Neural crest cell (in vitro differentiated cells): ENCODE data around the gene CSN1S1. TPM values are rescaled to one million over a fixed set of nuclear protein-coding genes. Genes with fewer than 3 reads are reported as not detected.

ENCODE experiments used
- DNase-seq: peaks from one replicate; pipeline ENCODE4 v3.0.0; 2021; ENCODE audit warnings: low read depth, mixed read lengths, low spot score
- H3K27ac Mint-ChIP-seq: one replicate; pipeline ENCODE4 v1.8.0; 2021; ENCODE audit warnings: mild to moderate bottlenecking, mixed read lengths; ENCODE audit not compliant: unreplicated experiment
- H3K27me3 Mint-ChIP-seq: 2 replicates; pipeline ENCODE4 v1.8.0; 2021; ENCODE audit warnings: low read depth, mild to moderate bottlenecking, mixed read lengths
- H3K36me3 Mint-ChIP-seq: 2 replicates; pipeline ENCODE4 v1.8.0; 2021; ENCODE audit warnings: low read depth, mild to moderate bottlenecking, mixed read lengths
- H3K4me1 Mint-ChIP-seq: 2 replicates; pipeline ENCODE4 v1.8.0; 2021; ENCODE audit warnings: mixed read lengths
- H3K4me3 Mint-ChIP-seq: one replicate; pipeline ENCODE4 v1.8.0; 2021; ENCODE audit warnings: mild to moderate bottlenecking, mixed read lengths
- H3K9me3 Mint-ChIP-seq: 2 replicates; pipeline ENCODE4 v1.8.0; 2021; ENCODE audit warnings: mixed read lengths
- total RNA-seq: library from RNA; stranded (reverse); gene quantifications from 2 replicates; pipeline ENCODE4 v1.2.1, GENCODE V29; 2021
- TF ChIP-seq, protein P1 (sequence below): fragments of 200-600 bp; sonication (generic); conservative IDR thresholded peaks from 2 replicates; pipeline ENCODE4 v1.5.0; 2021; ENCODE audit warnings: antibody characterized with exemption, mild to moderate bottlenecking

The CSN1S1 gene
- total RNA-seq, 1 donor from 2014 or later: not detected

DNA sequence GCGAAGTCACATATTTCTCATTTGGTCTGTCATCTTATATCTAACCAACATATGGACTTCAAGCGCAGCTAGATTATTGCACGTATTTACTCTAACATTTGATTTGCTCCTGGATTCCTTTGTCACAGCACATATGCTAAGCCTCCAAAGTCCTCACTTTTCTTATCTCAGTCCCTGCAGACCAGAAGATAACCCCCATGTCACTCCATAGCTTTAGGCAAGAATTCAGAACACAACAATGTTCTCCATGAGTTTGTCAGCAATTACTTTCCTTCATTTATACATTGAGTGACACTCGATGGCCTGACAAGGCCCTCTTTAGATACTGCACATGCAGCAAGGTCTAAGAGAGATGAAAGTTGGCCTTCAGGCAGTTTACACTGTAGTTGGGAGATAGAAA is 60.1 kb downstream of the CSN1S1 start:
- Mint-ChIP-seq H3K27me3 (no peaks in the 10 kb centered on the region), H3K9me3 (no peaks in the 10 kb centered on the region), H3K36me3 (no peaks in the 10 kb centered on the region), H3K4me1 (no peaks in the 10 kb centered on the region), H3K4me3 (no peak overlapping the region), H3K27ac (no peak overlapping the region)
- TF ChIP-seq, protein P1, sequence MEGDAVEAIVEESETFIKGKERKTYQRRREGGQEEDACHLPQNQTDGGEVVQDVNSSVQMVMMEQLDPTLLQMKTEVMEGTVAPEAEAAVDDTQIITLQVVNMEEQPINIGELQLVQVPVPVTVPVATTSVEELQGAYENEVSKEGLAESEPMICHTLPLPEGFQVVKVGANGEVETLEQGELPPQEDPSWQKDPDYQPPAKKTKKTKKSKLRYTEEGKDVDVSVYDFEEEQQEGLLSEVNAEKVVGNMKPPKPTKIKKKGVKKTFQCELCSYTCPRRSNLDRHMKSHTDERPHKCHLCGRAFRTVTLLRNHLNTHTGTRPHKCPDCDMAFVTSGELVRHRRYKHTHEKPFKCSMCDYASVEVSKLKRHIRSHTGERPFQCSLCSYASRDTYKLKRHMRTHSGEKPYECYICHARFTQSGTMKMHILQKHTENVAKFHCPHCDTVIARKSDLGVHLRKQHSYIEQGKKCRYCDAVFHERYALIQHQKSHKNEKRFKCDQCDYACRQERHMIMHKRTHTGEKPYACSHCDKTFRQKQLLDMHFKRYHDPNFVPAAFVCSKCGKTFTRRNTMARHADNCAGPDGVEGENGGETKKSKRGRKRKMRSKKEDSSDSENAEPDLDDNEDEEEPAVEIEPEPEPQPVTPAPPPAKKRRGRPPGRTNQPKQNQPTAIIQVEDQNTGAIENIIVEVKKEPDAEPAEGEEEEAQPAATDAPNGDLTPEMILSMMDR: no peak
- no peak for DNase-seq

DNA sequence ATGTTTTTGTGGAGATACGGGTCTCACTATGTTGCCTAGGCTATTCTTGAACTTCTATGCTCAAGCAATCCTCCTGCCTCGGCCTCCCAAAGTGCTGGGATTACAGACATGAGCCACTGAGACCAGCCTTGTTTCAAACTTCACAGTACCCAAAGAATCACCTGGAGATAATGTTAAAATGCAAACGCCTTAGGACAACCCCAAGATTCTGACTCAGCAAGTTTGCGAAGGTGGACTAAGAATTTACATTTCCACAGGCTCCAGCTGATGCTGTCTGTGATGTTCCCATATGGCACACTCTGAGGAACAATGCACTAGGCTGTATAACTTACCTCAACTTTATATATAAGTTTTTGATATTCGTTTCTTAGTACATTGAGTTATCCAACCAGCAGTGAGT is 63.9 kb downstream of the CSN1S1 start:
- Mint-ChIP-seq H3K4me1 (no peaks in the 10 kb centered on the region), H3K27ac (no peak overlapping the region), H3K9me3 (no peaks in the 10 kb centered on the region), H3K4me3 (no peak overlapping the region), H3K36me3 (no peaks in the 10 kb centered on the region), H3K27me3 (no peaks in the 10 kb centered on the region)
- no peak for DNase-seq
- TF ChIP-seq, protein P1: no peak

DNA sequence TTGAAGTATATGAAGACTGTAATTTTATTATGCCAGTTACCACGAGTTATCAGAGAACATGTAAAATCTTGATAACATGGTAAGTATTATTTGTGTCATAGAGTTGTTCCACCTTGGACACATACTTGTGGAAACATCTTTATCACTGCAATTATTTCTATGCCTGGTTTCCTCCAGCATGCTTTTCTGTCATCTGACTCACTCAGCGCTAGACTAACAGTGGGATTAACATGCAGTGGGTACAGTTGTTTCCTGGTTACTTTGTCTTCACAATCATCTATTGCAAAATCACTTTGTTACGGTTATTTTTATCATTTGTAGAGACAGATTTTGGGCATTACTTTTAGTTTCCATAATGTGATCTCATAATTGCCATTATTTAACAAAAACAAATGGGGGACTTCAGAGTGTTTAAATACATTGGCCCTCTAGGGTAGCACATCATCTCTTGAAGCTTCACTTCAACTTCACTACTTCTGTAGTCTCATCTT is 64.7 kb downstream of the CSN1S1 start, which contains the start of gene STATH:
TSS of gene STATH (plus strand) at position 441 of the 491 bp plus-strand sequence. CDS start 2,472 bp downstream, outside the sequence.
- Mint-ChIP-seq H3K9me3 (no peaks in the 10 kb centered on the region), H3K4me3 (no peak within 1 kb of the TSS), H3K27me3 (no peaks in the 10 kb centered on the region), H3K36me3 (no peaks in the 10 kb centered on the region), H3K27ac (no peak within 1 kb of the TSS), H3K4me1 (no peaks in the 10 kb centered on the region)
- TF ChIP-seq, protein P1: no peak
- no peak for DNase-seq

Other genes starting within 250 kb of the CSN1S1 start
- gene SULT1B1, start 170.4 kb upstream of the CSN1S1 start, total RNA-seq: not detected in 2 replicates
- not detected in 2 replicates for gene SULT1E1, start 70.9 kb upstream of the CSN1S1 start, total RNA-seq
- not detected in 2 replicates for gene CSN2, start 34.7 kb downstream of the CSN1S1 start, total RNA-seq
- gene STATH, start 64.9 kb downstream of the CSN1S1 start, total RNA-seq: not detected in 2 replicates
- gene HTN3, start 97.4 kb downstream of the CSN1S1 start, total RNA-seq: not detected in 2 replicates
- gene HTN1, start 119.4 kb downstream of the CSN1S1 start, total RNA-seq: not detected in 2 replicates
- gene PRR27, start 223.2 kb downstream of the CSN1S1 start, total RNA-seq: not detected in 2 replicates